HG03565 (cell line): ENCODE results near the gene DIP2A.
"Not testable (repeated sequence)": the region's sequence is repeated elsewhere in the genome, so short reads cannot be mapped to it uniquely, and the experiment has no call there.

Source experiments
- ATAC-seq: cut with Tn5 transposase; IDR thresholded peaks from one replicate; pipeline ENCODE4 v1.9.1; 2021; ENCODE audit warnings: mild to moderate bottlenecking, moderate library complexity; ENCODE audit not compliant: unreplicated experiment

The DIP2A gene

GRCh38 chr21:46424621-46425020 lies 34.1 kb upstream of the DIP2A start:
- ATAC-seq = no peak

- ATAC-seq = no peak
Measured at GRCh38 chr21:46425041-46425440, 33.6 kb upstream of the DIP2A start.

- ATAC-seq = no peak
Measured at GRCh38 chr21:46425571-46425970, 33.1 kb upstream of the DIP2A start.

GRCh38 chr21:46426313-46427046 lies 32.2 kb upstream of the DIP2A start:
- ATAC-seq = no peak

GRCh38 chr21:46427516-46427915 lies 31.2 kb upstream of the DIP2A start:
- no peak for ATAC-seq

GRCh38 chr21:46428286-46428685 lies 30.4 kb upstream of the DIP2A start:
- no peak for ATAC-seq

GRCh38 chr21:46428987-46429710 lies 29.5 kb upstream of the DIP2A start:
- ATAC-seq = no peak

GRCh38 chr21:46429754-46430681 lies 28.7 kb upstream of the DIP2A start:
- no peak for ATAC-seq

- ATAC-seq = no peak
Measured at GRCh38 chr21:46431448-46431847, 27.2 kb upstream of the DIP2A start.

- no peak for ATAC-seq
Measured at GRCh38 chr21:46431884-46432488, 26.7 kb upstream of the DIP2A start.

GRCh38 chr21:46433116-46433515 lies 25.6 kb upstream of the DIP2A start:
- ATAC-seq = not testable (repeated sequence)

- no peak for ATAC-seq
Measured at GRCh38 chr21:46434322-46434958, 24.3 kb upstream of the DIP2A start.

- ATAC-seq = no peak
Measured at GRCh38 chr21:46435786-46436227, 22.9 kb upstream of the DIP2A start.

- no peak for ATAC-seq
Measured at GRCh38 chr21:46436621-46437020, 22.1 kb upstream of the DIP2A start.

- no peak for ATAC-seq
Measured at GRCh38 chr21:46437096-46437498, 21.6 kb upstream of the DIP2A start.

- ATAC-seq = no peak
Measured at GRCh38 chr21:46437511-46437910, 21.2 kb upstream of the DIP2A start.

- ATAC-seq = no peak
Measured at GRCh38 chr21:46438241-46438640, 20.4 kb upstream of the DIP2A start.

GRCh38 chr21:46439906-46440305 lies 18.8 kb upstream of the DIP2A start:
- ATAC-seq = no peak

GRCh38 chr21:46441331-46441730 lies 17.4 kb upstream of the DIP2A start:
- no peak for ATAC-seq

- no peak for ATAC-seq
Measured at GRCh38 chr21:46441961-46442498, 16.7 kb upstream of the DIP2A start.
